CD14-positive monocyte (primary cell): ENCODE data around the gene GAL3ST2. TPM values are rescaled to one million over a fixed set of nuclear protein-coding genes. Genes with fewer than 3 reads are reported as not detected.

ENCODE experiments used
- DNase-seq, 3 donors: peaks; one replicate each; pipeline ENCODE4 v3.0.0-alpha.2; 2011 to 2022
- H2AFZ ChIP-seq: 2 replicates; pipeline ENCODE4 v1.6.0; 2012; ENCODE audit warnings: mild to moderate bottlenecking, low read depth, low read length, inconsistent platforms; ENCODE audit not compliant: insufficient read depth, poor library complexity, severe bottlenecking
- H3K27ac ChIP-seq, 2 donors: 1 replicate in 1 of 2; 2 replicates in 1 of 2; pipeline ENCODE4 v1.5.1; 2012 to 2013; ENCODE audit warnings: low read length in 2 of 2, control low read depth in 1 of 2, inconsistent platforms in 1 of 2, low read depth in 1 of 2, mild to moderate bottlenecking in 1 of 2
- H3K27me3 ChIP-seq, 2 donors: one replicate each; pipeline versions ENCODE4 v1.6.0 to v1.6.1; 2011 to 2013; ENCODE audit warnings: low read length in 2 of 2; ENCODE audit not compliant: control insufficient read depth in 2 of 2, insufficient read depth in 2 of 2
- H3K36me3 ChIP-seq, 2 donors: replicated peaks in 1 of 2; 1 replicate in 1 of 2; 2 replicates in 1 of 2; pipeline versions ENCODE4 v1.5.1 to v1.6.1; 2012 to 2013; ENCODE audit warnings: low read length in 2 of 2, control low read depth in 1 of 2, inconsistent platforms in 1 of 2, mild to moderate bottlenecking in 1 of 2; ENCODE audit not compliant: insufficient read depth in 2 of 2, control insufficient read depth in 1 of 2
- H3K4me1 ChIP-seq, 2 donors: 1 replicate in 1 of 2; 2 replicates in 1 of 2; pipeline versions ENCODE4 v1.5.1 to v1.6.1; 2012 to 2013; ENCODE audit warnings: low read length in 2 of 2, control low read depth in 1 of 2, inconsistent platforms in 1 of 2, mild to moderate bottlenecking in 1 of 2, moderate library complexity in 1 of 2; ENCODE audit not compliant: insufficient read depth in 2 of 2, control insufficient read depth in 1 of 2
- H3K4me2 ChIP-seq: replicated peaks from 2 replicates; pipeline ENCODE3; 2012; ENCODE audit warnings: low read length, moderate library complexity, mild to moderate bottlenecking; ENCODE audit not compliant: poor library complexity, severe bottlenecking; ENCODE audit errors: extremely low read depth
- H3K4me3 ChIP-seq, 3 experiments: fragments of 200-600 bp in 1 of 3; sonication (generic) in 1 of 3; replicated peaks in 1 of 3; 1 replicate in 2 of 3; 2 replicates in 1 of 3; pipeline ENCODE4 v1.5.1; 2011 to 2013; ENCODE audit warnings: low read length in 3 of 3, mild to moderate bottlenecking in 3 of 3, control low read depth in 2 of 3, low read depth in 2 of 3, inconsistent platforms in 1 of 3, moderate library complexity in 1 of 3
- H3K79me2 ChIP-seq: 2 replicates; pipeline ENCODE4 v1.6.0; 2012; ENCODE audit warnings: mild to moderate bottlenecking, control low read depth, inconsistent platforms, low read length, moderate library complexity; ENCODE audit not compliant: insufficient read depth
- H3K9ac ChIP-seq: 2 replicates; pipeline ENCODE4 v1.6.0; 2017; ENCODE audit warnings: low read length, mild to moderate bottlenecking; ENCODE audit not compliant: insufficient read depth, poor library complexity, severe bottlenecking
- H3K9me3 ChIP-seq, 2 donors: replicated peaks in 1 of 2; 1 replicate in 1 of 2; 2 replicates in 1 of 2; pipeline versions ENCODE4 v1.5.1 to v1.6.1; 2012 to 2013; ENCODE audit warnings: low read length in 2 of 2, control low read depth in 1 of 2; ENCODE audit not compliant: control insufficient read depth in 1 of 2, insufficient read depth in 1 of 2
- H4K20me1 ChIP-seq: 2 replicates; pipeline ENCODE4 v1.6.0; 2012; ENCODE audit warnings: mild to moderate bottlenecking, low read length, control low read depth, moderate library complexity; ENCODE audit not compliant: insufficient read depth
- H3K27ac Mint-ChIP-seq, 7 donors: one replicate each; pipeline ENCODE4 v1.8.0; 2020; ENCODE audit warnings: mild to moderate bottlenecking in 7 of 7, mixed read lengths in 7 of 7, moderate library complexity in 6 of 7, inconsistent platforms in 2 of 7
- H3K27me3 Mint-ChIP-seq, 3 donors: one replicate each; pipeline ENCODE4 v1.8.0; 2021 to 2022; ENCODE audit warnings: low read depth in 3 of 3, mild to moderate bottlenecking in 3 of 3, mixed read lengths in 3 of 3, moderate library complexity in 3 of 3, inconsistent platforms in 1 of 3
- H3K36me3 Mint-ChIP-seq, 2 donors: one replicate each; pipeline ENCODE4 v1.8.0; 2020; ENCODE audit warnings: mixed read lengths in 2 of 2, inconsistent platforms in 1 of 2, mild to moderate bottlenecking in 1 of 2
- H3K4me1 Mint-ChIP-seq: one replicate; pipeline ENCODE4 v1.8.0; 2020; ENCODE audit warnings: mild to moderate bottlenecking, mixed read lengths
- H3K4me3 Mint-ChIP-seq, 2 donors: one replicate each; pipeline ENCODE4 v1.8.0; 2020; ENCODE audit warnings: mild to moderate bottlenecking in 2 of 2, mixed read lengths in 2 of 2, moderate library complexity in 1 of 2
- H3K9me3 Mint-ChIP-seq, 7 donors: one replicate each; pipeline ENCODE4 v1.8.0; 2020 to 2022; ENCODE audit warnings: mixed read lengths in 7 of 7, mild to moderate bottlenecking in 6 of 7, moderate library complexity in 6 of 7, inconsistent platforms in 2 of 7
- CTCF ChIP-seq: fragments of 200-600 bp; IDR thresholded peaks from one replicate; pipeline ENCODE4 v1.8.0; 2022; ENCODE audit warnings: antibody characterized with exemption, mild to moderate bottlenecking
- WGBS: methylation state at CpG from one replicate; pipeline ENCODE4 v1.1.5; 2013; ENCODE audit warnings: missing lambda C conversion rate; ENCODE audit not compliant: insufficient coverage; 5-methylcytosine and 5-hydroxymethylcytosine counted together
- intact Hi-C, 2 donors: fragments of 100-400 bp; cut with micrococcal nuclease; formaldehyde crosslinking; loops; one replicate each; pipeline versions ENCODE4 v1.15.0 to v1.15.1; 2023
- polyA plus RNA-seq, 3 donors: library from polyadenylated mRNA; depleted of rRNA in 1 of 3; unstranded in 2 of 3; stranded (reverse) in 1 of 3; fragments of 300-500 nt in 2 of 3; fragments of >200 nt in 1 of 3; fragmentation: Illumina TruSeq in 2 of 3; gene quantifications; 1 replicate in 2 of 3; 2 replicates in 1 of 3; pipeline ENCODE4 v1.2.3, GENCODE V29; 2012 to 2021

Gene GAL3ST2
- polyA plus RNA-seq, 3 donors, result not detected

GRCh38 chr2:241812730-241813643, 36.4 kb downstream of the GAL3ST2 start:
- H3K9me3 Mint-ChIP-seq, result peaks cover 0 to 3% (median 0%) of the 10 kb centered on the region in 7 donors
- Histone ChIP-seq H3K4me2 (no peak overlapping the region), H3K79me2 (no peaks in the 10 kb centered on the region), H3K27me3 (no peaks in the 10 kb centered on the region), H3K9ac (no peak overlapping the region), H3K27ac (no peak overlapping the region), H3K4me3 (no peak overlapping the region), H2AFZ (no peak overlapping the region), H3K36me3 (no peaks in the 10 kb centered on the region), H3K4me1 (peaks cover 8 to 13% of the 10 kb centered on the region in 2 donors), H3K9me3 (no peaks in the 10 kb centered on the region), H4K20me1 (no peaks in the 10 kb centered on the region)
- intact Hi-C loops, result no loop called here
- H3K36me3 Mint-ChIP-seq, result no peaks in the 10 kb centered on the region
- peaks cover 4 to 18% (median 15%) of the 10 kb centered on the region in 3 donors for H3K27me3 Mint-ChIP-seq
- WGBS, result 88% methylated on average over 37 of the region's 40 CpGs
- no peak for TF ChIP-seq CTCF
- no peak for DNase-seq
- H3K4me1 Mint-ChIP-seq, result peaks cover 10% of the 10 kb centered on the region
- peak overlapping the region in 1 of 2 donors; percentile 15 for H3K4me3 Mint-ChIP-seq
- peak overlapping the region in 2 of 7 donors; percentile 13 to 72 for H3K27ac Mint-ChIP-seq

GRCh38 chr2:241813644-241814392, 37.2 kb downstream of the GAL3ST2 start:
- Histone ChIP-seq H4K20me1 (no peaks in the 10 kb centered on the region), H2AFZ (no peak overlapping the region), H3K4me2 (no peak overlapping the region), H3K9ac (no peak overlapping the region), H3K36me3 (no peaks in the 10 kb centered on the region), H3K9me3 (no peaks in the 10 kb centered on the region), H3K27ac (no peak overlapping the region), H3K79me2 (no peaks in the 10 kb centered on the region), H3K4me3 (no peak overlapping the region), H3K4me1 (peaks cover 13 to 18% of the 10 kb centered on the region in 2 donors), H3K27me3 (no peaks in the 10 kb centered on the region)
- Mint-ChIP-seq H3K4me1 (peaks cover 14% of the 10 kb centered on the region), H3K27me3 (peaks cover 4 to 21% (median 15%) of the 10 kb centered on the region in 3 donors), H3K27ac (peak overlapping the region in 3 of 7 donors; percentile 53 to 72 (median 68)), H3K9me3 (peaks cover 0 to 3% (median 0%) of the 10 kb centered on the region in 7 donors), H3K36me3 (no peaks in the 10 kb centered on the region), H3K4me3 (peak overlapping the region in 1 of 2 donors; percentile 15)
- DNase-seq, result peak in 1 of 3 donors; percentile 33
- 45% methylated on average over 12 of the region's 20 CpGs for WGBS
- intact Hi-C loops, result no loop called here
- TF ChIP-seq CTCF, result no peak
